Lower leg skin (tissue), 3 donors: ENCODE measurements around the gene NOTCH4.

Source experiments
- POLR2A ChIP-seq, 2 donors: fragments of 450-650 bp; IDR thresholded peaks; one replicate each; pipeline ENCODE4 v1.6.1; 2016 to 2017; ENCODE audit warnings: antibody characterized with exemption in 2 of 2, mild to moderate bottlenecking in 1 of 2, moderate library complexity in 1 of 2
- TF ChIP-seq, protein P1 (sequence below), 3 donors: fragments of 450-650 bp; IDR thresholded peaks; one replicate each; pipeline ENCODE4 v1.5.1; 2016; ENCODE audit warnings: antibody characterized with exemption in 3 of 3, mild to moderate bottlenecking in 3 of 3, moderate library complexity in 2 of 3

DNA sequence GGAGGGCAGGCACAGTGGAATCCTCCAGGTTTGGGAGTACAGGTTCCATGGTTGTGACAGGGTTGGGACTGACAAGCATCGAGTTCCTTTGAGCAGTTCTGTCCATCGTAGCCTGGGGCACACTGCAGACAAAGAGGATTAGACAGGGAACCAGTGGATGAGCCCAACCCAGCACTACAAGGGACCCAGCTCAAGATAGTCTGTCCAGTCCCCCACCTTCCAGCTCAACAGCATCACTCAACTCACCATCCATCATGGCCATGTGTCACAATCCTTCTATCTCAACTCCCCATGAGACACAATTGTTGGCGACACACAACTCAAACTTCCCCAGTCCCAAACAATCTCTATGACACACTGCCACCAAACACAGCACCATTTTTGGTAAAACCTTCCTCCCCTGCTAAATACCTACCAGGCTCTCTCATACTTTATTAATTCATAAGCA, 19.6 kb downstream of the NOTCH4 start:
- TF ChIP-seq, protein P1, sequence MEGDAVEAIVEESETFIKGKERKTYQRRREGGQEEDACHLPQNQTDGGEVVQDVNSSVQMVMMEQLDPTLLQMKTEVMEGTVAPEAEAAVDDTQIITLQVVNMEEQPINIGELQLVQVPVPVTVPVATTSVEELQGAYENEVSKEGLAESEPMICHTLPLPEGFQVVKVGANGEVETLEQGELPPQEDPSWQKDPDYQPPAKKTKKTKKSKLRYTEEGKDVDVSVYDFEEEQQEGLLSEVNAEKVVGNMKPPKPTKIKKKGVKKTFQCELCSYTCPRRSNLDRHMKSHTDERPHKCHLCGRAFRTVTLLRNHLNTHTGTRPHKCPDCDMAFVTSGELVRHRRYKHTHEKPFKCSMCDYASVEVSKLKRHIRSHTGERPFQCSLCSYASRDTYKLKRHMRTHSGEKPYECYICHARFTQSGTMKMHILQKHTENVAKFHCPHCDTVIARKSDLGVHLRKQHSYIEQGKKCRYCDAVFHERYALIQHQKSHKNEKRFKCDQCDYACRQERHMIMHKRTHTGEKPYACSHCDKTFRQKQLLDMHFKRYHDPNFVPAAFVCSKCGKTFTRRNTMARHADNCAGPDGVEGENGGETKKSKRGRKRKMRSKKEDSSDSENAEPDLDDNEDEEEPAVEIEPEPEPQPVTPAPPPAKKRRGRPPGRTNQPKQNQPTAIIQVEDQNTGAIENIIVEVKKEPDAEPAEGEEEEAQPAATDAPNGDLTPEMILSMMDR (IDR thresholded peaks at IDR 0.05): no peak
- no peak for TF ChIP-seq POLR2A (IDR thresholded peaks at IDR 0.05)
